ENCODE measurements around the gene DDAH2.
"Not testable (repeated sequence)": the region's sequence is repeated elsewhere in the genome, so short reads cannot be mapped to it uniquely, and the experiment has no call there.

DDAH2 gene

DNA sequence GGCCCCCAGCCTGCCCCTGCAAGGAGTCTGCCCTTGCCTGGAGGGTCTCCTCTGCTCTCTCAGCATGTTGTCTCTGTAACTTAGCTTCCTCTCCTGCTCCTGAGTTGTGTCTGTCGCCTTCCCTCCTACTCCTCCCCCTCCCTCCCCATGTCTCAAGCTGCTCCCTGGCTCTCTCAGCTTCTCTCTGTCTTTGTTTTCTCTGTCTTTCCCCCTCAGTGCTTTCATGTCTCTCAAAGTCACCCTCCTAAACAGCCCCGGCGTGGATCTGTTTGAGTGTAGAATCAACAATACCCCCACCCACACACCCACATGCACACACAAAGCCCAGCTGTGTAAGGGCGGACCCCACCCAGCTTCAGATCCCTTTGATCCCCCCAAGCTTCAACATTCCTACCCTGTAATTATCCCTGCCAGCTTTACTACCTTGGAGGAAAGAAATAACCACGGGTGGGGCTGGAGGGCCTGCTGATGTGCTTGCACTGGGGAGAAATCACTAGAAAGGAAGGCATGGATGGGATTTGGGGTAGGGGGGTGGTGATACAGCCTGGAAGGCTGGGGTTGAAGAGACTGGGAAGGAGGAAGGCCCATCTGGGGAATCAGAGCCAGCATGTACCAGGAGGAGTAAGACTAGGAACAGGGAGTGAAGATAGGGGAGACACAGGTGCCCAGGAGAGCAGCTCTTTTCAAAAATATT lies 15.0 kb downstream of the DDAH2 start:
- DNase-seq (ENCODE audit: low read depth) = no peak

DNA sequence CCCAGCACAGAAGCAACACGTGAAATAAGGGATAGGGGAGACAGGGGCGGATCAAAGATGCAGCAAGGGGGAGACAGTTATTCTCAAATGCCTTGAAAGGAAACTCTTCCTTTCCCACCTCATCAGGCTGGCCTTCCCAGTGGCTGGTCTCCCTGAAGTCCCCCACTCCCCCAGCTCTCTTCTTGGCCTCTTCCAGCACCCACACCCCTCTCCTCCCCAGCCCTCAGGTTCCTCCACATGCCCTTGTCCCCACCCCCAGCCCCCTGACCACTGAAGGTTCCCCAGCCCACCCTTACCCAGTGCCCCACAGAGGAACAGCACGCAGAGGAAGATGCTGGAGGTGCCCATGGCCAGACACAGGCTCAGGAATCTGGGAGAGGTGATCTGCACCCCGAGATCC lies 15.6 kb downstream of the DDAH2 start:
- DNase-seq (ENCODE audit: low read depth) = no peak

DNA sequence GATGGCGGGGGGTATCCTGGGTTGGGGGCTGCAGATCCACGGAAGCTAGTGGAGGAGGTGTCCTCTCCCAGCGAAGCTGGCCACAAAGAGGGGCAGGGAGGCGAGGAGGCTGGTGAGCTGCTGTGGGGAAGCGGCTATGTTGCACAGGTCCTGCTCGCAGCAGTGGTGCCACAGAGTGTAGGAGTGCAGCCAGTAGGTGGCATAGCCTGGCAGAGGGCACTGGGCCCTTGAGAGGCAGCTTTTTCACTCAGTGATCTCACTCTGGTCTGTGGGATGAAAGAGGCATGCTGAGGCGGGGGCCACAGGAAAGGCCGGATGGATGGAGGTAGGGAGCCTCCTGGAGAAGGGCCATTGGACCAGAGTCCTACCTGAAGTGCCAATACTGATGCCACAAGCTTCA lies 16.8 kb downstream of the DDAH2 start:
- DNase-seq (ENCODE audit: low read depth) = no peak

DNA sequence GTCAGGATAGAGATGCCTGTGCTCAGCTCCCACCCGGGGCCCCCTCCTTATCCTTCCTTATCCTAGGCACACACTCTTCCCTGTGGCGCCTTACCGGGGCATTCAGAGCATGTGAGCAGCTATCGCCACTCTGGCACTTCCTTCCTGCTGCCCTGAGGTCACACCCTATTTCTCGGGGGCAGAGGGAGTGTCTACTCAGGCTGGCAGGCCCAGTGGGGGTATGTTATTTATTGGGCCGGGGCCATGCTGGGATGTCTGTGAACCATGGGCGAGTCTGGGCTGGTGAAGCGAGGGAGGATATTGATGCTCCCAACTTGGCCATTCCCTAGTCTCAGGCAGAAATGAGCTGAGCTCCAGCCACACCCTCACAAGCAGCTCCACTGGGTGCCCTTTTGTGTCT lies 17.9 kb downstream of the DDAH2 start:
- no peak for DNase-seq (ENCODE audit: low read depth)

DNA sequence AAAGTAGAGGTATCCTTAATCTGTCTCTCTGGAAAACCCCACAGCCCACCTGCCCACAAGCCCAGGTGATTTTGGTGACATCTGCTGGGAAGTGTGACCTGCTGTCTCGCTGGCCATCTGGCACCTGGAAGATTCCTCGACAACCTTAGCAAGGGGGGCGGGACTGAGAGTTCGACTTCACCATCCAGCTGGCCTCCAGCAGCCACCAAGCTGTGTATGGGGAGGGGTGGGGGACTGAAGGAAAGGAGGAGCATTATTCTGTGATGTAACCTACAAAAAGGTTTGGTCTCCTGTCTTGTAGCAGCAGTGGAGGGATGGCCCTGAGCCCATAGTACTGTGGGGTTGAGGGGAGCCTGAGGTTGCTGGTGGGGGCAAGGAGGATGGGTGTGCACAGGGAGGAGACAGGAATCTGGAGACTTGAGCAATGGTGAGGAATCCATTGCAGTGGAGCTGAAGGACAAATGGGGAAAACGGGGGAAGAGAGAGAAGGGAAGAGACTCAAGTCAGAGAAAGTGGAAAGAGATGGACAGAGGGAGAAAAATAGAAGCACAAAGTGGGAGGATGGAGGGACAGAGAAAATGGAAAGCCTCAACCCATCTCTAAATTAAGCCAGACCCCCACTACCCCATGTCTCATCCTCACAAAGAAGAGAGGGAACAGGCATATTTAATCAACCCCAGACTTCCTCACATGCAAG lies 18.4 kb downstream of the DDAH2 start:
- no peak for DNase-seq (ENCODE audit: low read depth)

DNA sequence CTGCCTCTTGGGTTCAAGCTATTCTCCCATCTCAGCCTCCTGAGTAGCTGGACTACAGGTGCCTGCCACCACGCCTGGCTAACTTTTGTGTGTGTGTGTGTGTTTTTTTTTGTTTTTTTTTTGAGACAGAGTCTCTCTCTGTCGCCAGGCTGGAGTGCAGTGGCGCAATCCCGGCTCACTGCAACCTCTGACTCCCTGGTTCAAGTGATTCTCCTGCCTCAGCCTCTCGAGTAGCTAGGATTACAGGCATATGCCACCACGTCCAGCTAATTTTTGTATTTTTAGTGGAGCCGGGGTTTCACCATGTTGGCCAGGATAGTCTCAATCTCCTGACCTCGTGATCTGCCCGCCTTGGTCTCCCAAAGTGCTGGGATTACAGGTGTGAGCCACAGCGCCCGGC lies 19.9 kb downstream of the DDAH2 start:
- not testable (repeated sequence) for DNase-seq (ENCODE audit: low read depth)

DNA sequence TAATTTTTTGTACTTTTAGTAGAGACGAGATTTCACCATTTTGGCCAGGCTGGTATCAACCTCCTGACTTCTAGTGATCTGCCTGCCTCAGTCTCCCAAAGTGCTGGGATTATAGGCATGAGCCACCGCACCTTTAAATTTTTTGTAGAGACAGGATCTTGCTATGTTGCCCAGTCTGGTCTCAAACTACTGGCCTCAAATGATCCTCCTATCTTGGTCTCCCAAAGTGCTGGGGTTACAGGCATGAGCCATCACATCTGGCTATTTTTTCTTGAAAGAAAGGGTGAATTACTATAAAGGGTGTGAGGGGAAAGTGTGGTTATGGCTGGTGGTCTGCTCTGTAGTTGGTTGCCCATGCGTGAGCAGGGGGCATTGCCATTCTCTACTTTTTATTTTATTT lies 20.9 kb downstream of the DDAH2 start:
- no peak for DNase-seq (ENCODE audit: low read depth)

DNA sequence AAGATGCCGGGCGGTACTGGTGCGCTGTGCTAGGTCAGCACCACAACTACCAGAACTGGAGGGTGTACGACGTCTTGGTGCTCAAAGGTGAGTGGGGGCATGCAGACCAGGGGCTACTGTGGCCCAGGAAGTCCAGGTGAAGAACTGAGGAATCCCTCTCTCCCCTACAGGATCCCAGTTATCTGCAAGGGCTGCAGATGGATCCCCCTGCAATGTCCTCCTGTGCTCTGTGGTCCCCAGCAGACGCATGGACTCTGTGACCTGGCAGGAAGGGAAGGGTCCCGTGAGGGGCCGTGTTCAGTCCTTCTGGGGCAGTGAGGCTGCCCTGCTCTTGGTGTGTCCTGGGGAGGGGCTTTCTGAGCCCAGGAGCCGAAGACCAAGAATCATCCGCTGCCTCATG lies 21.4 kb downstream of the DDAH2 start:
- no peak for DNase-seq (ENCODE audit: low read depth)

DNA sequence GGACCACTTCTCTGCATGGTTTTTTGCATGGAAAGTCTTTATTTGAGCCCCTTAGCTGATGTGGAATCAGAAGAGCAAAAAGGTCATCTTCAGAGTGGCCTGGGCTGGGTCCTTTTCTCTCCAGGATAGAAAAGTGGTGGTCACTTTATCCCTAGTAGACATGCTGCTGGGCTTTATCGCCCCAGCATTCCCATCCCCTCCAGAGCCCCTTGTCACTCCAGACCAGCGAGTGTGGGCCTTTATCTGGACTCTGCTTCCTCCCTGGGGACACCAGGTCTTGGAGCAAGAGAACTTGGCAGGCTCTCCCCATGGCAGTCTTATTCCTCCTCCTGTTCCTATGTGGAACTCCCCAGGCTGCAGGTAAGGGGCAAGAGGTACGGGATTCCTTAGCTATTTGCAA lies 22.5 kb downstream of the DDAH2 start, which contains the start of gene LY6G6F:
TSS of gene LY6G6F (plus strand) at position 268 of the 400 bp plus-strand sequence. CDS start at position 309, 41 bp downstream.
- DNase-seq (ENCODE audit: low read depth) = no peak

DNA sequence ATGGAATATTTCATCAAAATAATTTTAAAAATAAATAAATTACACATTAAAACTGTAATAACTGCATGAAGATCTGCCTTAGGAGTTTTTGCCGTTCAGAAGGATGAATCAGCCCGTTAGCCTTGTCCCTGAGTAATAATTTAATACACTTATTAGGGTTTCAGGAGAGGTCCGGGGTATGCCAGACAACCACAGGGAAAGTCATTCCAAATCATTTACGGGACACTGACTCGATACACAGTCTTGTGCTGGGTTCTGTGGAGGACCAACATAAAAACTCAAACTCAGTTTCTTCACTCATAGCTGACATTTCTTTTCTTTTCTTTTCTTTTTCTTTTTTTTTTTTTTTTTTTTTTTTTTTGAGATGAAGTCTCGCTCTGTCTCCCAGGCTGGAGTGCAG lies 23.2 kb downstream of the DDAH2 start:
- DNase-seq (ENCODE audit: low read depth) = no peak

DNA sequence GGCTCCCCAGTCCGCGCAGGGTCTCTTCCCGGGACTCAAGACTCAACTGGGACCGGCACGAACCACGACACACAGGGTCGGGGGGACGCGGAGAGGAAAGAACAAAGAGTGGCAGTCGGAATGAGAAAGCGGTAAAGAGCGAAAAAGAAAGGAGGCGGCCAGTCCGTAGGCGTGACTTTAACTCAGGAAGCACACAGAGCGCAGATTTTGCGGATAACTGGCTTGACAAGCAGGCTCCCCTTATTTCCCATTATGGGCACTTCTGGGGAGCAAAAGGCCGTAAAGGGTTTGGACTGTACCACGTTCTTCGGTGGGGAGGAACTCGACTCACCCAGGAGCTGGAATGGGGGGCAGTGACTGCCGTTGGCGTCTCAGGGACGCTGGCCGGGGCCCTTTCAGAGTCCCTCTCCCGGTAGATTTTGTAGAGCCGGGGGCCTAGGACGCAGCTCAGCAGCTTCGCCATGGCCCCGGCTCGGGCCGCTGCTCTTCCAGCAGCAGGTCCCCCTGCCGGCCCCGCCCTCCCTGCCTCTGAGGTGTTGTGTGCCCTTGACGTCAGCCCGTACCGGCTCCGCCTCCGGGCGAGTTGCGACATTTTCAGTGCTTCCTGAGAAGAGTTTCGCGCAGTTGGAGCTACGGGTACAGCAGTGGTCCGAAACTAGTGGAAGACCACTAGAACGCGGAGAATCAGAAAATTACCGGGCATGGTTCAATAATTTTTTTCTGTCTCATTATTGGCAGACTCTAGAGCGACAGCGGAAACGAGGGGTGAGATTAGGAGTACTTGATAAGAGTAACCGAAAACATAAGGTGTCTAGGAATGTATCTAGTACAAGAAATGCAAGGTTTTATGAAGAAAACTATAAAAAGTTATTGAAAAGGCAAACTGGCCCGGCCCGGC lies 26.0 kb downstream of the DDAH2 start, which contains the start of gene ABHD16A:
TSS of gene ABHD16A (minus strand) at position 506 of the 898 bp plus-strand sequence. CDS start at position 463, 43 bp downstream.
- DNase-seq (ENCODE audit: low read depth) = peak; percentile 94

DNA sequence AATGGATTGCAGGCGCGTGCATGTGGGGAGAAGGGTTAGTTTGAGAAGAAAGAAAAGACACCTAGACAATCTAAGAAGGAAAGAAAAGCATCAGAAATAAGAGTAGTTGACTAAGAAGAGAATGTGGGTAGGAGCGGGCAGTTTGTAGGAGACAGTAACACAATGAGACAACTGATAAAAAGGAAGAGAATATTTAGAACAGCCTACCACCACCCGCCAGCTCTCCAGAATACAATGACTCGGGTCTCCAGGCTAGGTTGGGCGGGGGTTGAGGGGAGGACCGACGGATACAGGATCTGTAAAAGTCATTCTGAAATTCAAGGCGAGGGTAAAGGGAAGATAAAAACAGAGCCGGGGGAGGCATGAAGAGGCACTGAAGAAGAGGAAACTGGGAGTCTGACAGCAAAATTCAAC lies 26.7 kb downstream of the DDAH2 start:
- no peak for DNase-seq (ENCODE audit: low read depth)

DNA sequence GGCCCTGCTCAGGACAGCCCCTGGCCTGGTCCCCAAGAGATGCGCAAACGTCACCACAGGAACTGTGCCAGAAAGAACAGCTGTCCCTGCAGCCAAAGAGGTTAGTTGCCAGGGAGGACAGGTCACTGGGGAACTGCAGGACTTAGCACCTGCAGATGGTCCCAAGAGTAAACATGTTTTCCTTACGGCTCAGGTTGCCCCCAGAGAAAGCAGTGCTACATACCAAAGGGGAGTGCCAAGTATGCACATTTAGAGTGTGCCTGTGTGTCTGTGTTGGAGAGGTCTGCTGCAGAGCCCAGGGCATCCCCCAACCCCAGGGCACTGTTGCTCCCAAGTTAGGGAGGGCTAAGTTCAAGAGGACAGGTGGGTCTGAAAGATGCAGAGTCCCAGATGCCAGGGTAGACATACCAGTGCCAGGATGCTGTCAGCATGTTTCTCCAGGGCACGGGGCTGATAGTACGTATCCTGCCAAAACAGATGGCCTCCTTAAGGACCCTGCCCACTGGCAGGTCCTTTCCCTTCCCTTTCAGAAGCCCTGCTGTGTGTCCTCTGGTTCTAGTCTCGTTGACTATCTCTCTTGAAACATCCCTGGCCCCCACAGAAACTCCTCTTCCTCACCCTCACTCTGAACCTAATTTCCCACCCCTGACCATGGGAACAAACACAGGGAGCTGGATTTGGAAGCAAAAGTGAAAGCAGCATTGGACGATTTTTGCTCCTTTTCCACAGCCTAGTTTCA lies 27.3 kb downstream of the DDAH2 start:
- no peak for DNase-seq (ENCODE audit: low read depth)

DNA sequence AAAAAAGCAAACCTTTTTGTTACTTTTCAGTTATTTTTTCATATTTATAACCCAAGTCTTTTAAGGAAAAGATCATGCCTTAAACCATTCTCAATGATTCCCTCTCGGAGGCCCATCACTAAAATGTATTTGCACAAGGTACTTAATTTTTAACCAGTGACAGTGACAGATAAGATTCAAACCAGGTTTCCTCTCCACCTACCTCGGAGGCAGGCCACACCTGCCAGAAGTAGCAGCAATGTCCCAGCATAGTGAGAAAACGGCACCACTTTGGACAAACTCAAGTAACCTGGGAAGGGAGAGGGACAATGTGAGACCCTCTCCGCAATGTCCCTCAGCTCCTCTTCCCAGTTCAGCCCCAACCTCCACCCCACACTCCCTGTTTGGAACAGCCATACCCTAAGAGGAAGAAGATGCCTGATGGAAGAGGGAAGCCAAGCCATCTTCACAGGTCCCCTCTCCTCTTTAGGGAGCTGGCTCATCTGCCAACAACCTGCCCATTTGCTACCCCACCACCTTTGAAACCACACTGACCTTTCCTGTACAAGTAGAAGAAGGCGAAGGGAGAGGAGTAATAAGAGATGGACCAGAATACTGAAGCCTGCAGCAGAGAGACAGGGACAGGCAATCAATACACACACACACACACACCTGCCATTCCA lies 28.2 kb downstream of the DDAH2 start:
- DNase-seq (ENCODE audit: low read depth) = no peak

DNA sequence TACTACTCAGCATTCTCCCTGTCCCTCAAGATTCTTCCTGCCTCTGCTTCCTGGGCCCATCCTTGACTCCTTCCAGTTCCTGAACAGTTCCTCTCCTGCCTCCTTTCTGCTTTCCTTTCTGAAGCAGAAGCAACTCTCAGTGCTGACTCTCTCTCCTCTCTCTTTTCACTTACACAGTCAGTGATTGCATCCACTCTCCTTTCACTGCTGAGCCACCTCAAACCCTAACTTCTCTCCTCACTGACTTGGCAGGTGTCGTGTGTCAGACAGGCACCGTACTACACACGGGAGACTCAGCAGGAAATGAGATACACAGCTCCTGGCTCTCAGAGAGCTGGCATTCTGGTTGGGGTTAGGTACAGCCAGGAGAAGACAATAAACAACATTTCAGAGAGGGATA lies 31.5 kb downstream of the DDAH2 start:
- DNase-seq (ENCODE audit: low read depth) = no peak

DNA sequence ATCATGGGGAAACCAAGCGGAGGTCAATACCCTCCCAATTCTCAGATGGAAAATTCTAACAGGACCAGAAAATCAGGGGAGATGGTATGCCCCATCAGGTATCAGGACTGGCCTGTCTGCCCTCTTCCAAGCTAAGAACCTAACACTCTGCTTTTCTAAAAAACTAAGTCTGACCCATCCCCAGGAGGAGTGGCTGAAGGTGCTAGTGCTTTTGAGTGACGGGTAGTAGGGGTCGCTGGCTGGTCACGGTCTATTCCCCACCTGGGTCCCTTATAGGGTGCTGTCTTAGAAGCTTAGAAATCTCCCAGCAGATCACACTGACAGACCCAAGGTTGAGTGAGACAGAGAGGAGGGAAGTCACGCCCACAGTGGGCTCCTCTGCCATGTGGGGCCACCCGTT lies 35.6 kb downstream of the DDAH2 start:
- DNase-seq (ENCODE audit: low read depth) = no peak

DNA sequence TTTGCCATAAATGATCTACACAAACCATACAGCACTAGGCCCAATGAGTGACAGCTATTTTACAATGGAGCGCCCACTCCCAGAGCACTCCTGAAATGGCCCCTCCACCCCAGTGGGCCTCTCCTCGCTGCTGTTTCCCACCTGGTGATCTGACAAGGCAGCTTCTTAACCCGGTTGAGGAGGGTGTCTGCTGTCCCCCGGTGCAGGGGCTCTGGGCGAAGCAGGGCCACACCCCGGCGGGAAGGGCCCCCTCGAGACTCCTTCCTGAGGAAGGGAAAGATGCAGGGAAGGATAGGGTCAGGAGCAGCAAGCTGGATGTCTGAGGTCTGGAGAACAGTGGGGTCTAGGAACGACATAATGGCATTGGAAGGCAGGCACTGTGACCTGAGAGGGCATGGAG lies 36.2 kb downstream of the DDAH2 start:
- no peak for DNase-seq (ENCODE audit: low read depth)

DNA sequence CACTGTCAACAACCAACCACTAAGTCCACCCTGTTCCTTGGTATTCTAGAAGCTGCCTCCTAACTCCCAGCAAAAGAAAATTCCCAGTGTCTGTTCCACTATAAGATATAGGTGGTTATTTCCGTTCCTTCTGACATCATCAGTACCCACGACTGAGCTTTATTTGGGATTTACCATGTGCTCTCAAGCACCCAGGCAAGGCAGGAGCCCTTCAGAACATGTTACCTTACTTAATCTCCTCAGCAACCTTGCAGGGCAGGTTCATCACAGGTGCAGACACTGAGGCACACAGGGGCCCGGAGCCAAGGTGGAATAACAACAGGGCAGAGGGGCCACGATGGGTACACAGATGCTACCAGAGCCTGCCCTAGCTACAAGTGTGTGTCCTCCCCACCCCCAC lies 36.7 kb downstream of the DDAH2 start:
- DNase-seq (ENCODE audit: low read depth) = no peak

DNA sequence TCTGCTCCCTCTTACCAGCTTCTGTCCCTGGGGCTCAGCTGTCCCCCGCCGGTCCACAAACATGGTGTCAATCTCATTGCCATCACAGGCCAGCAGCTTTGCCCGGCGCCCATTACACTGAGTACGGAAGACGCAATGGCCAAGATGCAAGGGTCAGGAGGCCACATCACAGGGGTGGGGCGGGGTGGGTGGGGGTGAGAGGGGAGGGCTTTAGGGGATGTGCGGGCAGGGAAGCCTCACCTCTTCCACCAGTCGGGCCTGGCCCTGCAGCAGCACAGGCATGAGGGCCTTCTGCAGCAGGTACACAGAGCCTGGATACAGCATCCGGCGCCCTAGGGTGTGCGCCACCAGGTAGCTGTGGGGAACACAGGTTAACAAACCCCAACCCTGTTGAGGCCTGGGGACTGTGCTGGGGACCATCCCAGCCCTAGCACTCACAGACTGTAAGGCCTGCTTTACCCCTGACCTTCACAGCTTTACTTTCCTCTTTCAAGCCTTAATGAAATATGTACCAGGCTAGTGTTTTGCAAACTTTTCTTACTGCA lies 37.5 kb downstream of the DDAH2 start:
- DNase-seq (ENCODE audit: low read depth) = no peak

DNA sequence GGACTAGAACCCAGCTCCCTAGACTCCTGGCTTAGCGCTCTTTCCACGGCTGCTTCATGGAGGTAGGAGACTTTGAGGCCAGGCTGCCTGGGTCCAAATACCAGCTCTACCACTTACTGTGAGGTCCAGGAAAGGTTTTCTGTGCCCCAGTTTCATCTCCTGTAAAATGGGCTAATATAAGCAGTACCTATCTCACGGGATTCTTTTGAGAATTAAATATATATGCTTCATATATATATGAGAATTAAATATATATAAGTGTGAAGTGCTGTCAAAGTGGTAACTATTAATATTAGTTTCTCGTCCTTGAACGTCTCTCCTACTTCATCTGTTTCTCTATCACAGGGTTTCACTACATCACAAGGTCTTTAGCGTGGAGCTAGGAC lies 38.0 kb downstream of the DDAH2 start:
- DNase-seq (ENCODE audit: low read depth) = no peak
